ENCODE data around the gene LMO3. TPM values are rescaled to one million over a fixed set of nuclear protein-coding genes. Genes with fewer than 3 reads are reported as not detected.

The LMO3 gene
- 1.6 and 1.8 TPM in 2 replicates for total RNA-seq
- long read RNA-seq, transcript LMO3-215 (4 exons, 1,685 nt): major isoform, 5 of 5 reads
- long read RNA-seq, partial matches to known transcripts: 0 of 5 reads
- long read RNA-seq, other reads (novel, unspliced or antisense): 0 of 5 reads

GRCh38 chr12:16606117-16606200, at the start of gene LMO3:
Gene LMO3 (minus strand): TSS chr12:16606162. CDS start chr12:16600860, 5,302 bp downstream.
- no peak for DNase-seq (ENCODE audit: extremely low spot score, unreplicated experiment)
- peaks cover 17% of the 10 kb centered on the region for H3K4me1 Mint-ChIP-seq (ENCODE audit: unreplicated experiment)
- H3K9me3 Mint-ChIP-seq (ENCODE audit: unreplicated experiment): no peaks in the 10 kb centered on the region
- TF ChIP-seq CTCF (IDR thresholded peaks at IDR 0.05): no peak
- peaks cover 71% of the 10 kb centered on the region for H3K27me3 Mint-ChIP-seq (ENCODE audit: unreplicated experiment)
- peak within 1 kb of the TSS; percentile 80 for H3K4me3 Mint-ChIP-seq (ENCODE audit: unreplicated experiment)
- H3K36me3 Mint-ChIP-seq (ENCODE audit: unreplicated experiment): no peaks in the 10 kb centered on the region
- peak within 1 kb of the TSS; percentile 28 for H3K27ac Mint-ChIP-seq (ENCODE audit: unreplicated experiment)

DNA sequence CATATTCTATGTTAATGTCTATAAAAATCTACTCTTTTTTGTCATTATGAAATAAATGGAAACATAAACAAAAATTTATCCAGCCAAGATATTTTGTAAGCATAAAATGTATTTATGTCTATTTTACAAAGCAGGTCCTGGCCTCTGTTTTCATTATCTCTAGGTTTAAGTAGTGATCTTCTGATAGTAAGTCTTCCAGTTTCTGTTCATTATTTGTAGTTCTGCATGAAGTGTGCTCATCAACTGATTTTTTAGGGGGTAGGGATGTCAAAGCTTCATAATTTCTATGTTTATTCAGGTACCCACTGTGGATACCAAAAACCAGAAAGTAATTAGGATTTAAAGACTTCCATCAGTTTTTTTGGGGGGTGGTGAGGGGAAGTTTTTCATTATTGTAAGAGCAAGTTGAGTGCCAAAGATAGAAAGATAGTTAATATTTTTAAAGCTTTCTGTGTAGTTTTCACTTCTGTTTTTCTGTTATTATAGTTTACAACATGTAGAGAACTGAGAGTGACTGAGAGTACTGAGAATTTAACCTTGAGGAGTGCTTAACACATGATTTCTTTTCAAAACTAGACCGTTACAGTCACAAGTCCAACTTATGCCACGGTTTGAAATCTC, 30.6 kb upstream of the LMO3 start:
- H3K36me3 Mint-ChIP-seq (ENCODE audit: unreplicated experiment): no peaks in the 10 kb centered on the region
- TF ChIP-seq CTCF (IDR thresholded peaks at IDR 0.05): no peak
- peaks cover 2% of the 10 kb centered on the region for H3K9me3 Mint-ChIP-seq (ENCODE audit: unreplicated experiment)
- no peak overlapping the region for H3K4me3 Mint-ChIP-seq (ENCODE audit: unreplicated experiment)
- H3K4me1 Mint-ChIP-seq (ENCODE audit: unreplicated experiment): no peaks in the 10 kb centered on the region
- no peak overlapping the region for H3K27ac Mint-ChIP-seq (ENCODE audit: unreplicated experiment)
- no peak for DNase-seq (ENCODE audit: extremely low spot score, unreplicated experiment)
- H3K27me3 Mint-ChIP-seq (ENCODE audit: unreplicated experiment): peaks cover 3% of the 10 kb centered on the region

DNA sequence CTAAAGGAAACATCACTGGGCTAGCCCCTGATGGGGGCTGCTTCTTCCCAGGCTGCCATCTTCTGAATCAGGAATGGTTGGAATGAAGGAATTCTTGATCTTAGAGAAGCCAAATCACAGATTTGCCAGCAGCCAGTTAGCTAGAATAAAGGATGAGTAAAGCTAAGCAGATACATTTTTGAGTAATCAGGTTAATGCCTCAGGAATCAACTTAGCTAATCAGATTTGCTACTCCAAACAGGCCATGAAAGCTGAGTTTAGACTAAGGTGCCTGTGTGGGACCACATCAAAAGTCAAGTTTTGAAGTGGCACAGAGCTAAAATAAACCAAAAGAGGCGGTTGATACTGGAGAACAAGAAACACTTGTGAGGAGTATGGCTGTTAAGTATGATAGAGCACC, 28.8 kb upstream of the LMO3 start:
- Mint-ChIP-seq H3K27me3 (ENCODE audit: unreplicated experiment) (peaks cover 3% of the 10 kb centered on the region), H3K36me3 (ENCODE audit: unreplicated experiment) (no peaks in the 10 kb centered on the region), H3K9me3 (ENCODE audit: unreplicated experiment) (no peaks in the 10 kb centered on the region), H3K27ac (ENCODE audit: unreplicated experiment) (no peak overlapping the region), H3K4me3 (ENCODE audit: unreplicated experiment) (no peak overlapping the region), H3K4me1 (ENCODE audit: unreplicated experiment) (no peaks in the 10 kb centered on the region)
- no peak for TF ChIP-seq CTCF (IDR thresholded peaks at IDR 0.05)
- no peak for DNase-seq (ENCODE audit: extremely low spot score, unreplicated experiment)

- no peak for DNase-seq (ENCODE audit: extremely low spot score, unreplicated experiment)
- Mint-ChIP-seq H3K9me3 (ENCODE audit: unreplicated experiment) (no peaks in the 10 kb centered on the region), H3K27me3 (ENCODE audit: unreplicated experiment) (peaks cover 9% of the 10 kb centered on the region), H3K4me1 (ENCODE audit: unreplicated experiment) (no peaks in the 10 kb centered on the region), H3K36me3 (ENCODE audit: unreplicated experiment) (no peaks in the 10 kb centered on the region), H3K4me3 (ENCODE audit: unreplicated experiment) (no peak overlapping the region), H3K27ac (ENCODE audit: unreplicated experiment) (no peak overlapping the region)
- TF ChIP-seq CTCF (IDR thresholded peaks at IDR 0.05): no peak
Measured at GRCh38 chr12:16626991-16627390, 21.0 kb upstream of the LMO3 start.

- Mint-ChIP-seq H3K27me3 (ENCODE audit: unreplicated experiment) (peaks cover 18% of the 10 kb centered on the region), H3K36me3 (ENCODE audit: unreplicated experiment) (no peaks in the 10 kb centered on the region), H3K27ac (ENCODE audit: unreplicated experiment) (no peak overlapping the region), H3K9me3 (ENCODE audit: unreplicated experiment) (no peaks in the 10 kb centered on the region), H3K4me1 (ENCODE audit: unreplicated experiment) (no peaks in the 10 kb centered on the region), H3K4me3 (ENCODE audit: unreplicated experiment) (no peak overlapping the region)
- no peak for DNase-seq (ENCODE audit: extremely low spot score, unreplicated experiment)
- no peak for TF ChIP-seq CTCF (IDR thresholded peaks at IDR 0.05)
Measured at GRCh38 chr12:16622338-16622737, 16.4 kb upstream of the LMO3 start.

All from osteocyte (in vitro differentiated cells).